HPDE6-E6E7 (cell line): ENCODE data around the gene OPA3.

ENCODE experiments used
- DNase-seq: peaks from one replicate; pipeline ENCODE4 v3.0.0; 2011; ENCODE audit warnings: missing footprints; ENCODE audit errors: extremely low spot score

The OPA3 gene

GRCh38 chr19:45598267-45599001, 13.8 kb upstream of the OPA3 start:
- DNase-seq, result no peak

DNA sequence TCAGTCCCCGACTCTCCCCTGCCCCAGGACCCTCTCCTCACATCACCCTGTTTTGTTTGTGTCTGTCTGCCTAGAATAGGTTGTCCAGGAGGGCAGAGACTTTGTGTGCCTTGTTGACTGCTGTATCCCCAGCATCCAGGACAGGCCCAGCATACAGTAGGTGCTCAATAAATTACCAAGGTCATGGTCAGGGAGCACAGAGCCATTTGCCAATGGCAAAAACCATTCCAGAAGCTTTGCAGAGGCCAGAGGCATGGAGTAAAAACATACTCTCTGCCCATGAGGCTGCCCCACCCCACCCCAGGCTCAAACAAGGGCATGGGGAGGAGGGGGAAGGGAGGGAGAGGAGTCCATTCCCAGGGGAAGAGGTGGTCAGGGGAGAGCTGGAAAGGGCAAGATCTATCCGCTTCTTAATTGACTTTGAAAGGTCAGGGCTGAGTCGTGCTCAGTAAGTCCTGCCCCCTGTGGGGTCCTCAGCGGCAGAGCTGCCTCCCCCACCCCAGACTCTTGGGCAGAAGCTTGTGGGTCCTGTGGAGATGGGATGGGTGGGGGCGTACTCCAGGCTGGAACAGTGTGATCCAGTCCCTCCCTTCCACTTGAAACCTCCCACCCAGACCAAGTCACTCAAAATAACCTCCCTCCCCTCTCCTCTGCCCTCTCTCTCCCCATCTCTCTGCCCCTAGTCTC, 13.0 kb upstream of the OPA3 start:
- DNase-seq, result no peak

- DNase-seq, result no peak
These were observed 11.2 kb upstream of the OPA3 start for GRCh38 chr19:45595814-45596213.

- no peak for DNase-seq
These were observed 8.9 kb upstream of the OPA3 start for GRCh38 chr19:45593520-45593919.

GRCh38 chr19:45592366-45592765, 7.8 kb upstream of the OPA3 start:
- DNase-seq, result no peak

GRCh38 chr19:45591638-45592005, 7.0 kb upstream of the OPA3 start:
- DNase-seq, result no peak

DNA sequence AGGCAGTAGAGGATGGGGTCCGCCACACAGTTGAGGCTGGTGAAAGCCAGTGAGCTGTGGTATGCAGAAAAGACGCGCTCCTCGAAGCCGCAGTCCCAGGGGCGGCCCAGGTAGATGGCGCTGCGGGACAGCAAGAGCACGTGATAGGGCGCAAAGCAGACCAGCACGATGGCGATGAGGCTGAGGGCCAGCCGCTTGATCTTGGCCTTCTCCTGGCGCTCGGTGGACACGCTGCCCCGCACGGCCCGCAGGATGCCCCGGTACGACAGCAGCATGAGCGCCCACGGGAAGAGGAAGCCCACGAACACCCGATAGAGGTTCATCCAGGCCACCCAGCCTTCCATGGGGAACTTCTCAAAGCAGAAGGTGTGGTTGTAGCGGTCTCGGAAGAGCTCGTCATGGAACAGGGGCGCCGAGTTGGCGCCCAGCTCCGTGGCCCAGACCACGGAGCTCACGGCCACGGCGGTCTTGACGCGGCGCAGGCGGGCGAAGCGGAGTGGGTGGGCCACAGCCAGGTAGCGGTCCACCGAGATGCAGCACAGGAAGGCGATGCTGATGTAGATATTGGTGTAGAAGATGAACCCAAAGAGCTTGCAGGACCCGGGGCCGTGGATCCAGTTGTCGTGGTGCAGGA, 6.5 kb upstream of the OPA3 start:
- no peak for DNase-seq

DNA sequence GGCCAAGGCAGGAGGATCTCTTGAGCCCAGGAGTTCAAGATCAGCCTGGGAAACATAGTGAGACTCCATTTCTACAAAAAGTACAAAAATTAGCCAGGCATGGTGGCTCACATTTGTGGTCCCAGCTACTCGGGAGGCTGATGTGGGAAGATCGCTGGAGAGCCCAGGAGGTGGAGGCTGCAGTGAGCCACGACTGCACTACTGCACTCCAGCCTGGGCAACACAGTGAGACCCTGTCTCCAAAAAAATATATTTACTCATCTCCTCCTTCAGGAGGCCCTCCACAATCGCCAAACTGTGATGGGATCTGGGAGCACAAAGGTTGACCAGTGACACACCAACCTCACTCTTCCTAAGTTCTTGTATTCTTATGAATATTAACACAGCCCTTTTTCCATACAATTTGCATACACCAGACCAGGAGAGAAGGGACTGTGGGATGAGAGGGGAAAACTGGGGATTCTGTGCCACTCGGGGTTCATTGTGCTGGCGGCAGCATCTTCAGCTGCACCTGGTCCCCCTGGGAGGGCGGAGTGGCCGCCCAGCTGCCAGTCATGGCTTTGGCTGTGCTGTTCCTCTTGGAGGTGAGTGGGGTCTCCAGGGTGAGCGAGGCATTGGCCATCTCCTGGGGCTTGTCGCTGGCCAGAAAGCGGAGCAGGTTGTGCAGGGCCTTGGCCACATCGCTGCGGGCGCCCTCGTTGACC, 5.8 kb upstream of the OPA3 start:
- no peak for DNase-seq

DNA sequence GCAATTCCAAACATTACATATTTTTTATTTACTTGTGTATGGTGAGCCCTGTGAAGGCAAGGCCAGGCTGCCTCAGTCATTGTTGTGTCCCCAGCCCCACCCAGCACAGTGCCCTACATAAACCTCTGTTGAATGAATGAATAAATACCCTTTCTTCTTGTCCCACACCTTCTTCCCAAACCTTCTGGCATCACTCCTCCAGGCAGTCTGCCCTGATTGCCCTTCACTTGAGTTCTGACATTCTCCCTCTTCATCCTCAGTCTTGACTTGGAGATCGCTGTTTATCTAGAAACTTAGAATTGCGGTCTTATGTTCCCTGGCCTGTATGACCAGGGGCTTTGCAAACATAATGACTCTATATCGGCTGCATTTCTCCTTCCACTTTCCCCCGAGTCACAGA, 5.2 kb upstream of the OPA3 start:
- no peak for DNase-seq

DNA sequence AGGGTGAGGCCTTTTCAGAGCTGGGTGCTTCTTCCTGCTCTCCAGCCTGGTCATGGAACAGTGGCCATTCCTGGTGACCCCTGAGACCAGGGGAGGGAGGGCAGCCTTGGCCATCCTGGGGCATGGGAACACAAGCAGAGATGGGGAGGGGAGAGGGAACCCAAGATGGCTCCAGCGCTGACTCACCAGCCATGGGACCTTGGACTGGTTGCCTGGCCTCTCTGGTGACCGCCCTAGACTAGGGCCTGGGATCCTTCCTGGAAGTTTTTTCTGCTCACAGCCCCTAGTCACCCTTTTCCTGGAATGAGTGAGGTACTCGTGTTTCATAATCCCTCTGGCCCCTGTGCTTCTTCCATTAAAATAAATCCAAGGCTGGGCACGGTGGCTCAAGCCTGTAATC, 3.3 kb upstream of the OPA3 start:
- no peak for DNase-seq

- DNase-seq, result no peak
These were observed 566 bp upstream of the OPA3 start for GRCh38 chr19:45585158-45585577.

DNA sequence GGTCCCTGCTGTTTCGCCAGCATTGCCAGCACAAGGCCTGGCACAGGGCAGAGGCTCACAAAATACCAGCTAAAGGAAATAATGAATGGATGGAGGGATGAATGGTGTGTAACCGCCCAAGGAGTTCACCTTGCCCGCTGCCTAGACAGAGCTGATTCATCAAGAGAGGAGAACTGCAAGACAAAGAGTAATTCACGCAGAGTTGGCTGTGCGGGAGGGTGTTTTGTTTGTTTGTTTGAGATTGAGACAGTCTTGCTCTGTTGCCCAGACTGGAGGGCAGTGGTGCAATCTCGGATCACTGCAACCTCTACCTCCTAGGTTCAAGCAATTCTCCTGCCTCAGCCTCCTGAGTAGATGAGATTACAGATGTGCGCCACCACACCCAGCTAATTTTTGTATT, 3.0 kb downstream of the OPA3 start:
- no peak for DNase-seq

- no peak for DNase-seq
These were observed 5.7 kb downstream of the OPA3 start for GRCh38 chr19:45578861-45579260.

GRCh38 chr19:45577111-45577905, 7.3 kb downstream of the OPA3 start:
- peak; percentile 94 for DNase-seq

DNA sequence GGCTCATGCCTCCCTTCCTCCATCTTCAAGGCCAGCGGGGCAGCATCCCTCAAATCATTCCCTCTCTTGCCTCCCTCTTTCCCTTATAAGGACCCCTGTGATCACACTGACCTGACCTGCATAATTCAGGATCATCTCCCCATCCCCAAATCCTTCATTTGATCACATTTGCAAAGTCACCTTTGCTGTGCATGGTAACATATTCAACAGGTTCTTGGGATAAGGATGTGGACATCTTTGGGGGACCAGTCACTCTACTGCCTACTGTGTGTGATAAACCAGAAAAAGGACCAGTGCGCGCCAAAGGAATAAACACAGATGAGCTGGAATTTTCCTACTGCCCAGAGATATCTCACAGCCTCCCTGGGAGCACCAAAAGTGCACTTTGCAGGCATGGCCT, 7.9 kb downstream of the OPA3 start:
- DNase-seq, result no peak

DNA sequence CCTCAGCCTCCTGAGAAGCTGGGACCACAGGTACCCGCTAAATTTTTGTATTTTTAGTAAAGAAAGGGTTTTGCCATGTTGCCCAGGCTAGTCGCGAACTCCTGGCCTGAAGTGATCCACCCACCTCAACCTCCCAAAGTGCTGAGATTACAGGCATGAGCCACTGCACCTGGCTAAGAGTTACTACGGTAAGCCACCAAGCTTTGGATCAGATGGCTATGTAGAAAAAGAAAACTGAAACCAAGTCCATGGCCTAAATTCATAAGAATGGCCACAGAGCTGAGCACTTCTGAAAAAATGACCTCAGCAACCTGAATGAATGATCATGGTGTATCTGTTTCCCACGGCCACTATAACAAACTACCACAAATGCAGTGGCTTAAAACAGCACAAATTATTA, 9.4 kb downstream of the OPA3 start:
- no peak for DNase-seq

- DNase-seq, result no peak
These were observed 10.1 kb downstream of the OPA3 start for GRCh38 chr19:45574526-45574925.

GRCh38 chr19:45571457-45572220, 13.0 kb downstream of the OPA3 start:
- no peak for DNase-seq

DNA sequence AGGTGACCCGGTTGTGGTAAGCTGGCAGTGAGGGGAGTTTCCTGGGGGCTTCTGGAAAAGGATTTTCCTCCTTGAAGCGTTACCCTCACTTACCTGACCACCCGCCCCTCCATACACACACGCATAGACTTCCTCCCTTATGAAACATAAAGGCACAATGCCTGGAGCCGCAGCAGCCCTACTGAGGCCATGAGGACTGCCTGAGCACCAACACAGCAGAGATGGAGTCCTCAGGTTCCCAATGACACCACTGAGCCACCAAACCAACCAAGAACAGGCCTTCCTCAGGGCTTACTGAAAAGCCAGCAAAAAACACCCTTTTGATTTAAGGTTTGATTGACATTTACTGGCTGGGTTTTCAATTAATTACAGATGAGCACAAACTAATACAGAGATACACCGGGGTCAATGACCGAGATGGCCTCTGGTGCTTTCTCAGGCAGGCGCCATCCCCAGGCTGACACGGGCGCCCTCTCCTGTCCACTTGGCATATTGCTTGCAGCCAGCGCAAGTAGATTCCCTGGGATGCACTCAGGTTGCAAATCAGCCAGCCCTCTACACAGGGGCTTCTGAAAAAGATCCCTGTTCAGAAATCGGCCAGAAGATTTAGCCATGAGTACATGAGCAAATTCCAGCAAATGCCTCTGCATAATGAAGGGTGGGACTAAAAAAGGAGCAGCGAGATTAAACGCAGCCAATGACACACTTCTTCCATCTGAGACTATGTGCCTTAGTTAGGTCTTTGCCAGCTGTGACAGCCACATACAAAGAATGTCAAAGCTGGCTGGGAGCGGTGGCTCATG, 14.8 kb downstream of the OPA3 start:
- DNase-seq, result no peak

DNA sequence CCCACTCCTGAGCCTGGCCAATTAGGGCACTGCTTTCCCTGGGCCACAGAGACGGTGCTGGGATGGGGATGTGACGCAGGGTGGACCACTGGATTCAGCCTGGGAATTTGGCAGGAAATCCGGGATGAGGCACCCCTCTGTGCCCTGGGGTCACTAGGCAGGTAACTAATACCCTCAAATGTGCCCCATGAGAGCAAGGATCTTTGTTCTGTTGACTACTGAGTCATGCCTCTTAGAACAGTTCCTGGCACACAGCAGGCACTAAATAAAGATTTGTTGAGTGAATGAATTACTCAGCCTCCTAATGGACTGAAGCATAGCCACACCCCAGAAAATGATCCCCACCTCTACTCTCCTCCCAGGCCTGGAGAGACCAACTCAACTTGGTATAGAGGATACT, 15.9 kb downstream of the OPA3 start:
- peak; percentile 60 for DNase-seq
